Motor neuron (in vitro differentiated cells): ENCODE results near the gene CEP76. TPM values are rescaled to one million over a fixed set of nuclear protein-coding genes. Genes with fewer than 3 reads are reported as not detected.

Experiments
- ATAC-seq, 8 experiments: fragments of 200-7000 bp; cut with Tn5 transposase; replicated peaks in 6 of 8; 2 replicates each; pipeline ENCODE4 v1.8.0; 2021; ENCODE audit warnings: mild to moderate bottlenecking in 8 of 8, moderate library complexity in 8 of 8
- H3K27ac ChIP-seq, 2 donors: fragments of 250-450 bp; sonication (Bioruptor Pico); 2 replicates each; pipeline ENCODE4 v1.9.0; 2021; ENCODE audit warnings: antibody characterized with exemption in 2 of 2, mild to moderate bottlenecking in 2 of 2, moderate library complexity in 1 of 2
- H3K4me1 ChIP-seq, 2 donors: fragments of 250-450 bp; sonication (Bioruptor Pico); replicated peaks in 1 of 2; 2 replicates each; pipeline ENCODE4 v1.6.1; 2021; ENCODE audit warnings: antibody characterized with exemption in 2 of 2, mild to moderate bottlenecking in 2 of 2, moderate library complexity in 1 of 2
- H3K4me3 ChIP-seq, 5 donors: fragments of 250-450 bp; sonication (Bioruptor Pico); 2 replicates each; pipeline ENCODE4 v1.9.0; 2021; ENCODE audit warnings: antibody characterized with exemption in 5 of 5, mild to moderate bottlenecking in 5 of 5, moderate library complexity in 4 of 5
- WGBS, 10 experiments: fragments of 450-650 bp; shearing (Covaris generic); methylation state at CpG; one replicate each; pipeline ENCODE4 v1.0.0; 2022; 5-methylcytosine and 5-hydroxymethylcytosine counted together
- in situ Hi-C, 9 experiments: fragments of 400-800 bp; cut with MboI; loops; one replicate each; pipeline ENCODE4 v1.15.0; 2021; ENCODE audit warnings: low sequenced_read_pairs in 9 of 9, low pct_unique_long_range_greater_than_20kb in 2 of 9; ENCODE audit not compliant: unreplicated experiment in 9 of 9
- total RNA-seq, 8 experiments: library from RNA; unstranded; fragments of 300-600 nt; gene quantifications; 2 replicates each; pipeline versions ENCODE4 v1.2.3 to v1.2.4, GENCODE V29; 2022

Gene CEP76, protein sequence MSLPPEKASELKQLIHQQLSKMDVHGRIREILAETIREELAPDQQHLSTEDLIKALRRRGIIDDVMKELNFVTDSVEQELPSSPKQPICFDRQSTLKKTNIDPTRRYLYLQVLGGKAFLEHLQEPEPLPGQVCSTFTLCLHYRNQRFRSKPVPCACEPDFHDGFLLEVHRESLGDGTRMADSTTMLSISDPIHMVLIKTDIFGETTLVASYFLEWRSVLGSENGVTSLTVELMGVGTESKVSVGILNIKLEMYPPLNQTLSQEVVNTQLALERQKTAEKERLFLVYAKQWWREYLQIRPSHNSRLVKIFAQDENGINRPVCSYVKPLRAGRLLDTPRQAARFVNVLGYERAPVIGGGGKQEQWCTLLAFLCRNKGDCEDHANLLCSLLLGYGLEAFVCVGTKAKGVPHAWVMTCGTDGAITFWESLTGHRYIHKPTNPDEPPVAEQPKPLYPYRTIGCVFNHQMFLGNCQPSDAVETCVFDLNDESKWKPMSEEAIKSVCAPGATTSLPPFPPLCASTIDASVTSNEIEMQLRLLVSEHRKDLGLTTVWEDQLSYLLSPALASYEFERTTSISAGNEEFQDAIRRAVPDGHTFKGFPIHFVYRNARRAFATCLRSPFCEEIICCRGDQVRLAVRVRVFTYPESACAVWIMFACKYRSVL
- 10 to 100 TPM in 4 of 8 experiments, 1 to 10 TPM in 4; 6.8 to 16.0 (median 9.8) TPM for total RNA-seq

DNA sequence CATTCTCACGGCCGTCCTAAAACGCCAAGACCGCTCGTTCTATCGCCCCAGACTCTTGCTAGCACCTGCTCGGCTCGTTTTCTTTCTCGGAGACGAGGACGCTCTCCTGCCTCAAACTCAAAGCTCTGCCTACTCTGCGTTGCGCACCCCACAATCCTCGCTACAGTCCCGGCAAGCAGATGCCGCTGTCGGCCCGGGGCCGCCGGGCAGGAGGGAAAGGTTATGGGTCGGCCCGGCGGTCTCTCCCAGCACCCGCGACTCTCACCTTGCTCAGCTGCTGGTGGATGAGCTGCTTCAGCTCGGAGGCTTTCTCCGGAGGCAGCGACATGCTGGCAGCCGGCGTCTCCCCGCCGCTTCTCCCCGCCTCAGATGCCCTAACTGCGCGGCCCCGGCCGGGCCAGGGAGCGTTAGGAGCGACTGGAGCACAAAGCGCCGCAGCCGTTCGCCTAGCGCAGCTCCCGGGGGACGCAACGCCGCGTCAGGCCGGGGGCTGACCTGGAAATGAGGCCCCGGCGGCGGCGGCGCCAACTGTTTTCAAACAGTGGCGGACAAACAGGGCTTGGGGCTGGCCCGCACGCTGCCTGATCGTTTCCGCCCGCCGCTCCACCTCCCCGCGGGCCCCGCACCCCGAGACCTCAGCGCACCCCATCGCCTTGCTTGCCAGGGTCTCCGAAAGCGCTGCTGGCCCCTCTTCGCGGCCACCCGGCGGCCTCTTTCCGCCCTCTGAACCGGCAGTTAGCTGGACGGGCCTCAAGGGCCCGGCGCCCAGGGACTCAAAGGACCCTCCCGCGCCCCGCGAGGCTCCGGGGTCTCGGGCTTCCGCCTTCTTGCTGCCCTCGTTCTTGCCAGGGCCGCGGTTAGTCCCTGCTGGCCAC is at the start of gene CEP76, which contains the start of gene PSMG2:
Gene CEP76 (minus strand): TSS at position 503 of the 875 bp plus-strand sequence. CDS start 175 bp downstream, at position 328.
Gene PSMG2 (plus strand): TSS at position 822 of the 875 bp plus-strand sequence. CDS start 66 bp downstream, outside the sequence.
- WGBS, 10 experiments: 0 to 3% (median 1%) methylated on average over 5 to 14 of the region's 89 CpGs; no CpG with 5 or more reads in 5 of the 10 experiments
- H3K27ac ChIP-seq: peak within 1 kb of the TSS; percentile 100
- ATAC-seq: peak; percentile 86 to 96 (median 94)
- H3K4me3 ChIP-seq: peak within 1 kb of the TSS; percentile 92 to 100 (median 94)
- peaks cover 12 to 20% of the 10 kb centered on the region in 2 donors for H3K4me1 ChIP-seq
- in situ Hi-C loops: loop anchor here in 1 of 9 experiments (25.0 kb wide), 1 partner anchor 235 kb away; the partner anchor contains the start of gene SEH1L

DNA sequence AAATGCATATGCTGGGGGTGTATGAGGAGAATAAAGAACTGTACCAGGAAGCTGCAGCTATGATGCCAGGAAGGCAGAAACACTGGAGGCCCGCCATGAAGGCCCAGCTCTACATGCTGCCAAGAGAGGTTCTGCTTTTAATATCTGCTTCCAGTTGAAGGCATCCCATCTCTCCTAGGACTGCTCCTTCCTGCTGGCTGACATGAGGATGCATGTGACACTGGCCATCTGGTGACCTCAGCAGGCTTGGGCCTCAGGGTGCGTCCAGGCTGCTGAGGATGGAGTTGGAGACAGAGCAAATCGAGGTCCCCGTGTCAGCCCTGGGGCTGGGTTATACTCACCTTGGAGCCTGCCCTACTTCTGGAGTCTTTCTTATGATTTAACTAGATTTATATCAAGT is 49.4 kb upstream of the CEP76 start:
- 80 to 94% (median 88%) methylated on average over 2 to 4 of the region's 4 CpGs; no CpG with 5 or more reads in 5 of the 10 experiments for WGBS, 10 experiments
- no peak for ATAC-seq
- H3K4me3 ChIP-seq: no peak overlapping the region
- in situ Hi-C loops: no loop called here
- H3K4me1 ChIP-seq: no peaks in the 10 kb centered on the region
- H3K27ac ChIP-seq: no peak overlapping the region

DNA sequence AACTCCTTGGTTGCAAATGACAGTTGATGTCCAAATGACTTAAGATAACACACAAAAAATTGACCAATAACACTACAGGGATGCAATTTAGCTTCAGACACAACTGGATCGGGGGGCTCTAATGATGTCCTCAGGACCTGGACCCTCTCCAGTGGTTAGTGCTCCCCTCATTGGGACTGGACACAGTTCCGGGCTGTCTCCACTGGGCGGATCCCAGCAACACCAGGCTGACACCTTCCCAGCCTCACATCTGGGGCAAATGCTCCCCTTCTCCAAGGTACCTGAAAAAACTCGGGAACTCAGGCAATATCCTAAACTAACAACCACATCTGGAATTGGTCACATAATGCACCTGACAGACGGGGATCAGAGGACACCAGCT is 49.0 kb upstream of the CEP76 start:
- Histone ChIP-seq H3K4me3 (no peak overlapping the region), H3K27ac (no peak overlapping the region), H3K4me1 (no peaks in the 10 kb centered on the region)
- WGBS, 10 experiments: 77 to 100% (median 83%) methylated on average over 1 to 4 of the region's 5 CpGs; no CpG with 5 or more reads in 5 of the 10 experiments
- in situ Hi-C loops: no loop called here
- ATAC-seq: no peak

DNA sequence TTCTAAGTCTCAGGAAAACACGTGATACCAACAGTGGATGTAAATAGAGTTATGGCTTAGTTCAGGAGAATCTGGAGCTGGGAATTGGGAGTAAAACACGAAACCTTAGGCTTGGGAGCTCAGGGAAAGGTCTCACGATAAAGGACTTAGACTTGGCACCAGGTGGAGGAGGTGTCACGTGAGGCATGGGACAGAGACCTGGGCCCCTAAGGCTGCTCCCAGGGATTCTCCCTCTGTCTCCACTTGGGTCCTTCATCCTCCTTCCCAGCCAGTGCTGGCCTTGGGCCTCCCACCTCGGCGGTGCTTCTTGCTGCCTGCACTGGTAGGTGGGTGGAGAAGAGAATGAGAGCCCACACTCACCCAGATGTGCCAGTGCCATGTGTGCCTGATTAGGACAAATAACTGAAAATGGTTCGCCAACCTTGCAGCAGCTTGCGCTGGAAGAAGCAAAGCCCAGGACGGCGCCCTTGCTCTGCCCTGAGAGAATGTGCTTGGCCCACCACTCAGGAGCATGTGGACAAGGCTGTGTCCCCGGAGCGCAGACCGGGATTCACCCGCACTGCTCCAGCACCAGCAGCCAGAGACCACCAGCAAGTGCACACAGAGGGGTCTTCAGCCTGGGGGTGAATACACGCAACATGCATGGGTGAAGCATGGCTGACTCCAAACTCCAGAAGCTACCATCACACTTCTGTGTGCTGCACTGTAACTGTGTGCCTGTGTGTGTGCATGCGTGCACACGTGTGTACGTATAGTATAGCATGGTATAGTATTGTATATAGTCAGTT is 48.4 kb upstream of the CEP76 start:
- Histone ChIP-seq H3K4me3 (no peak overlapping the region), H3K4me1 (no peaks in the 10 kb centered on the region), H3K27ac (no peak overlapping the region)
- ATAC-seq: no peak
- in situ Hi-C loops: no loop called here
- WGBS, 10 experiments: 73 to 100% (median 85%) methylated on average over 1 to 4 of the region's 18 CpGs; no CpG with 5 or more reads in 3 of the 10 experiments

DNA sequence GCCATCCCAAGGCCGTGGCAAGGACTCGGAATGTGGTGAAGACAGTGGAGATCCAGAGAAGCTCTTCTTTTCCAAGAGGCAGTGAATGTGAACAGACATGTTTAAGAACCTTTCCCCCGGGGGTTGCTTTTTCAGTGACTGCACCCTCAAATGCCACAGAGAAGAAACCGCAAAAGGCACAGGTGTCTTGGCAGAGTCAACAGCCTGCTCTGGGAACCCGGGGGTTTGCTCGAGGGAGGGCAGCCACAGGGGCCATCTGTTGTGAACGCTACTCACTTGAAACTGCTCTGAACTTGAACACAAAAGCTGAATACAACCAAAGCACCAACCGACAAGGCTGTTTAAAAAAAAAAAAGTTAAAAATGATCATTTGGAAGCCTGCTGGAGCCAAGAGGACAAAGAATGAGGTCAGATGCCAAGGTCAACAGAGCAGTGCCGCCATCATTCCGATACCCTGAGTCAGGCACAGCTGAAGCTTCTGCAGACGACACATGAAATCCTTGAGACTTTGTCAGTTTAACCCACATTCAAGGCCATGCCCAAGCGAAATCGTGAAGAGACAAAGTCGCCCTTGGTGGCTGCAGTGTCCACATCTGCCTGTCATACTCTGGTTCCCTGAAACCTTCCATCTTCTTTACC is 47.7 kb upstream of the CEP76 start:
- Histone ChIP-seq H3K4me3 (no peak overlapping the region), H3K27ac (no peak overlapping the region), H3K4me1 (no peaks in the 10 kb centered on the region)
- WGBS, 10 experiments: 60 to 100% (median 78%) methylated on average over 1 to 9 of the region's 14 CpGs; no CpG with 5 or more reads in 1 of the 10 experiments
- in situ Hi-C loops: no loop called here
- ATAC-seq: no peak

DNA sequence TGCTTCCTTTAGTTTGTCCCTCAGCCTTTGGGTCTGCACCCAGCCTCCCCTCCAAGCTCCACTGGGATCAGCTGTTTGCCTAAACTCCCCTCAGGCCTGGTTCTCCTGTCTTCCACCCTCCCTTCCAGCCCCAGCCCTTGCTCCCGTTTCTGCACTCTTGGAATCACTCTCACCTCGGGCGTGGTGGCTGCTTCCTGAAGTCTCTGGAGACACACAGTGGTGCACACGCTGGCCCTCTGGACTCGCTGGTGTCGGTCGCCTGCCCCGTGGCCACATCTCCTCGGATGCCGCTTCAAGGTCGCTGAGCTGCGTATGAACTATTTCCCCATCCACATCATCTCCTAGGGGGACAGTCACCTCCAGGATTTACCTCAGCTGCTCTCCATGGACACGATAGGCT is 46.6 kb upstream of the CEP76 start:
- in situ Hi-C loops: loop anchor here in 2 of 9 experiments (25.0 kb wide), 1 partner anchor 188 kb away; the partner anchor contains the start of gene SEH1L (in 2 of the 2)
- Histone ChIP-seq H3K27ac (no peak overlapping the region), H3K4me1 (no peaks in the 10 kb centered on the region), H3K4me3 (no peak overlapping the region)
- WGBS, 10 experiments: 60 to 95% (median 84%) methylated on average over 1 to 10 of the region's 13 CpGs; no CpG with 5 or more reads in 4 of the 10 experiments
- ATAC-seq: peak in 1 of 8 experiments; percentile 19

DNA sequence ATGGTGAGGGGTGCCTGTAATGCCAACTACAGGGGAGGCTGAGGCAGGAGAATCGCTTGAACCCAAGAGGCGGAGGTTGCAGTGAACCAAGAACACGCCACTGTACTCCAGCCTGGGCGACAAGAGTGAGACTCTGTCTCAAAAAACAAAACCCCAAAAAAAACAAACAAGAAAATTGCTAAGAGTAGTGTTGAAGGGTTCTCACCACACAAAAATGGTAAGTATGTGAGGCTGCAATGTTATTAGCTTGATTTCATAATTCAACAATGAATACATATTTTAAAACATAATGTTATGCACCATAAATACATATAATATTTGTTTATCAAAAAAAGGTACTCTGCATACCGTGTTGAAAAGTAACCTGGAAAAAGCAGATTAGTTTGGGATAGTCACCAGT is 46.1 kb upstream of the CEP76 start:
- no peak overlapping the region for H3K27ac ChIP-seq
- WGBS, 10 experiments: 50 to 100% (median 83%) methylated on average over 1 to 4 of the region's 5 CpGs; no CpG with 5 or more reads in 1 of the 10 experiments
- in situ Hi-C loops: loop anchor here in 2 of 9 experiments (25.0 kb wide), 1 partner anchor 189 kb away; the partner anchor contains the start of gene SEH1L (in 2 of the 2)
- peak in 1 of 8 experiments; percentile 7 for ATAC-seq
- no peak overlapping the region for H3K4me3 ChIP-seq
- no peaks in the 10 kb centered on the region for H3K4me1 ChIP-seq

DNA sequence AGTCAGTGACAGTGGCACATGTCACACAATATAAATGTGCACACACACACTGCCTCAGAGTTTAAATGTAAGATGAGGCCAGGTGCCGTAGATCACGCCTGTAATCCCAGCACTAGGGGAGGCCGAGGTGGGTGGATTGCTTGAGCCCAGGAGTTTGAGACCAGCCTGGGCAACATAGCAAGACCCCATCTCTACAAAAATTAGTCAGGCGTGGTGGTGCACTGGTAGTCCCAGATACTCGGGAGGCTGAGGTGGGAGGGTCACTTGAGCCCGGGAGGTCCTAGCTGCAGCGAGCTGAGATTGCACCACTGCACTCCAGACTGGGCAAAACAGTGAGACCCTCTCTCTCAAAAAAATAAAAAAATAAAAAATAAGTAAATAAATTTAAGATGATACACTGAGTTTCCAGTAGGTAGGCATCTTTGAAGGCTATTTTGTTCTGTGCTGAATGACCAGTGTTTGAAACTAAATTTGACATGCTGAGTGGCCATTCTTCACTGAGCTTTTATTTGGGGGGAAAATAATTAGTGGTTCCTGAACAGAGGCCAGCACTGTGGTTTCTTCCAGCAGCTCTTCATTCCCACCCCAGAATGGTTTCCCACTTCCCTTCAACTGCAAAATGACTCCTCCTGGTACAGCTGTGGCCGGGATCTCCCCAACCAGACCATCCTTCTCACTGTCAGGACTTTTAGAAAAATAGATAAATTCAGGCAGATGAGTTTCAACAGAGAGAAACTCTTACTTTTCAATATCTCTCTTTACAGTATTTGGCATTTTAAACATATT is 45.2 kb upstream of the CEP76 start:
- WGBS, 10 experiments: 40 to 100% (median 80%) methylated on average over 1 to 5 of the region's 8 CpGs; no CpG with 5 or more reads in 2 of the 10 experiments
- in situ Hi-C loops: loop anchor here in 2 of 9 experiments (25.0 kb wide), 1 partner anchor 190 kb away; the partner anchor contains the start of gene SEH1L (in 2 of the 2)
- Histone ChIP-seq H3K4me3 (no peak overlapping the region), H3K27ac (no peak overlapping the region), H3K4me1 (no peaks in the 10 kb centered on the region)
- ATAC-seq: no peak

DNA sequence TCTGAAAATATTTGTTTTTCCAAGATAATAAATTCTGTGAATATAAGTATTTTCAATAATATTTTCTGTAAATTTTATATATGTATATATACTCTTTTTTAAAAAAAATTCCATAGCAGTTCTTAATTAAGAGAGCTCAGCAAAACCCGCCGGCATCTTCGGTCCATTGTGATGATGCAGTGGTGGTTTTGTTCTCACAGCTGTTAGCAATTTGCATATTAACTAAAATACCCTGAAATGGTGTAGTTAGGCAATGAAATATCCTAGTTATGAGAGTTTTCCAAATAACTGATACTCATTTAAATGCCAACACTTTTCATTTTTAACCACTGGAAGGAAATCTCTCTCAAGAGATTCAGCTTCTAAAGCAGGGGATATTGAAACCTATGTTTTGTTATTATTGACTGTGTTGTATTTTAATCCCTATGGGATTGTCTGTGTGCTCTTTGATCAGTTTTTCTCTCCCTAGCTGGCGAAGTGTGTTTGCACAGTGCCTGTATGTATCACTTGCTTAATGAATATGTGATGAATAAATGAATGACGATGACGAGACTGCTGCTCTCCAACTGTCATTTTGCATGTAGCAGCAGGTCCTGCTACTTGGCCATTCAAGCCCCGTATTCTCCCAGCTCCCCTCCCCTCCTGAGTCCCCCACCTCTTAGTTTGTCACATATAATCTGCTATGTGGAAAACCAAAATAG is 42.7 kb upstream of the CEP76 start:
- Histone ChIP-seq H3K4me1 (no peaks in the 10 kb centered on the region), H3K27ac (no peak overlapping the region), H3K4me3 (no peak overlapping the region)
- WGBS, 10 experiments: 5 to 64% (median 40%) methylated on average over 3 to 6 of the region's 7 CpGs; no CpG with 5 or more reads in 3 of the 10 experiments
- in situ Hi-C loops: loop anchor here in 2 of 9 experiments (25.0 kb wide), 1 partner anchor 192 kb away; the partner anchor contains the start of gene SEH1L (in 2 of the 2)
- peak in 3 of 8 experiments; percentile 85 to 88 (median 87) for ATAC-seq

DNA sequence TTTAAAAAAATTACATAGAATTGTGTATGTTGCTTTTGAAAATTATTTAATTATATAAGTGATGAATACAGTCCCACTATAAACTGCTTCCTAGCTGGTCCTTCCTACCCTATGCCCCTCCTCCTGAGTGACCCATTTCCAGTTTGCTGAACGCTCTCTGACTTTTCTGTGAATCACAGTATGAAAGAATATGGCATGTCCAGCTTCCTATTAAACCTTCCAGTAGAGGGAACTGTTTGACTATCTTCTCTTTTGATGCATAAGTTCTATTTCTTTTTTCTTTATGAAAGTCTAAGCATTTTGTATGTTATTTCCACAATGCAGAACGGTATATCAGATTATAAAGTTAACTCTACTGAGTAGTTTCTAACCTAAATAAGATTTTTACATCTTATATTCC is 41.6 kb upstream of the CEP76 start:
- WGBS, 10 experiments: 0 to 38% (median 0%) methylated on average over 1 to 2 of the region's 2 CpGs; no CpG with 5 or more reads in 1 of the 10 experiments
- in situ Hi-C loops: loop anchor here in 2 of 9 experiments (25.0 kb wide), 1 partner anchor 193 kb away; the partner anchor contains the start of gene SEH1L (in 2 of the 2)
- peak in 3 of 8 experiments; percentile 75 to 80 (median 77) for ATAC-seq

More for the DNA sequence above, 41.6 kb upstream of the CEP76 start:
- Histone ChIP-seq H3K4me1 (no peaks in the 10 kb centered on the region), H3K4me3 (no peak overlapping the region), H3K27ac (no peak overlapping the region)
